ENCODE data around the gene SARDH. TPM values are rescaled to one million over a fixed set of nuclear protein-coding genes. Genes with fewer than 3 reads are reported as not detected.

The SARDH gene
- total RNA-seq, 1 experiment from 2014 or later = not detected

DNA sequence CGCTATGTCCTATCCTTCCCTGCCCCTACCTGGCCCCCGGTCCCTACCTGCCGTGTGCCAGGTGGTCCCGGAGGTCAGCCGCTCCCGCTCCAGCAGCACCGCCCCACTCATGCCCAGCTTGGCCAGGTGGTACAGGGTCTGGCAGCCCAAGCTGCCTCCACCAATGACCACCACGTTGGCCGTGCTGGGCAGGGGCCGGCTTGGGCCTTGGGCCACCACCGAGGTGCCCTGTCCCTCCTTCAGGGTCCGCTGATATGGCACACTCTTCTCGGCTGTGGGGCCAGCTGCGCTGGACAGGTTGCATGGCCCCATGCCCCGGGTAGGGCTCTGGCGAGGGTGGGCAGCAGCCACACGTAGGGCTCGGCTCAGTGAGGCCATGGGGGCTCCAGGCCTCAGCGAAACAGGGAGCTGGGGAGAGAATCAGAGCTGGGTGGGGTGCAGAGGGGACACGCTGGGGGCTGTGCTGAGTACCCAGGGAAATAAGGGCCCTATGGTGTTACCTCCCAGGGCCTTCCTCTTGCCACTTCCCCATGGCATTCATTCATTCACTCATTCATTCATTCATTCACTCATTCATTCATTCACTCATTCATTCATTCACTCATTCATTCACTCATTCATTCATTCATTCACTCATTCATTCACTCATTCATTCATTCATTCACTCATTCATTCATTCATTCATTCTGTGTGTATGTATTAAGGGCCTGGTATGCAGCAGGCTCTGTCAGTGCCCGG is 4.2 kb downstream of the SARDH start:
- no peak for DNase-seq
- intact Hi-C loops (cut with micrococcal nuclease; ENCODE audit: unreplicated experiment) = no loop called here
- TF ChIP-seq, protein P1, sequence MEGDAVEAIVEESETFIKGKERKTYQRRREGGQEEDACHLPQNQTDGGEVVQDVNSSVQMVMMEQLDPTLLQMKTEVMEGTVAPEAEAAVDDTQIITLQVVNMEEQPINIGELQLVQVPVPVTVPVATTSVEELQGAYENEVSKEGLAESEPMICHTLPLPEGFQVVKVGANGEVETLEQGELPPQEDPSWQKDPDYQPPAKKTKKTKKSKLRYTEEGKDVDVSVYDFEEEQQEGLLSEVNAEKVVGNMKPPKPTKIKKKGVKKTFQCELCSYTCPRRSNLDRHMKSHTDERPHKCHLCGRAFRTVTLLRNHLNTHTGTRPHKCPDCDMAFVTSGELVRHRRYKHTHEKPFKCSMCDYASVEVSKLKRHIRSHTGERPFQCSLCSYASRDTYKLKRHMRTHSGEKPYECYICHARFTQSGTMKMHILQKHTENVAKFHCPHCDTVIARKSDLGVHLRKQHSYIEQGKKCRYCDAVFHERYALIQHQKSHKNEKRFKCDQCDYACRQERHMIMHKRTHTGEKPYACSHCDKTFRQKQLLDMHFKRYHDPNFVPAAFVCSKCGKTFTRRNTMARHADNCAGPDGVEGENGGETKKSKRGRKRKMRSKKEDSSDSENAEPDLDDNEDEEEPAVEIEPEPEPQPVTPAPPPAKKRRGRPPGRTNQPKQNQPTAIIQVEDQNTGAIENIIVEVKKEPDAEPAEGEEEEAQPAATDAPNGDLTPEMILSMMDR (IDR thresholded peaks at IDR 0.05; ENCODE audit: unreplicated experiment) = no peak
- CTCF ChIA-PET = interaction anchor here (0.9 kb wide), 1 partner anchor 9 kb away, joined by 3 read pairs; no protein-coding TSS in a partner anchor
- Mint-ChIP-seq H3K9me3 (ENCODE audit: low read depth, unreplicated experiment) (no peaks in the 10 kb centered on the region), H3K4me1 (ENCODE audit: low read depth, unreplicated experiment) (no peaks in the 10 kb centered on the region), H3K4me3 (ENCODE audit: low read depth, unreplicated experiment) (no peak overlapping the region), H3K27ac (ENCODE audit: unreplicated experiment) (no peak overlapping the region), H3K27me3 (ENCODE audit: unreplicated experiment) (peaks cover 42% of the 10 kb centered on the region), H3K36me3 (ENCODE audit: insufficient read depth, unreplicated experiment) (peaks cover 3% of the 10 kb centered on the region)
- BruUV-seq (replicated peaks) = no TSS peak

DNA sequence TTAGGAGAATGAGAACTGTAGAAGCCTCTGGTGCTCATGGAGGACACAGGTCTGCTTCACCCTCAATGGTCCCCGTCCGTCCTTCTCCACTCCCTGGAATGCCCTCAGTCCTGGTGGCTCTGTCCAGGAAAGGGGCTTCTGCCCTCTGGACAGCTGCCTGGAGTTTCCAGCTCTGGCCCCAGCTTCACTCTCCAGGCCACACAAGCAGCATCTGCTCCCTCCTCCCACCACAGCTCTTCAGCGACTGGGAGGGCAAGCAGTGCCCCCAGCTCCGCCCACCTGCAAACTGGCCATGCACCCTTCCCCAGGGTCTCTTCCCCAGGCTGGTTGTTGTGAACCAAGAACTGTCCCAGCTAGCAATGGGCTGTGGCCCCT is 4.7 kb downstream of the SARDH start:
- BruUV-seq (replicated peaks) = no TSS peak
- Mint-ChIP-seq H3K27ac (ENCODE audit: unreplicated experiment) (no peak overlapping the region), H3K9me3 (ENCODE audit: low read depth, unreplicated experiment) (no peaks in the 10 kb centered on the region), H3K4me1 (ENCODE audit: low read depth, unreplicated experiment) (no peaks in the 10 kb centered on the region), H3K27me3 (ENCODE audit: unreplicated experiment) (peaks cover 48% of the 10 kb centered on the region), H3K36me3 (ENCODE audit: insufficient read depth, unreplicated experiment) (peaks cover 3% of the 10 kb centered on the region), H3K4me3 (ENCODE audit: low read depth, unreplicated experiment) (no peak overlapping the region)
- CTCF ChIA-PET = interaction anchor here (0.9 kb wide), 1 partner anchor 10 kb away, joined by 3 read pairs; no protein-coding TSS in a partner anchor
- DNase-seq = no peak
- intact Hi-C loops (cut with micrococcal nuclease; ENCODE audit: unreplicated experiment) = no loop called here
- TF ChIP-seq, protein P1 (IDR thresholded peaks at IDR 0.05; ENCODE audit: unreplicated experiment) = no peak

DNA sequence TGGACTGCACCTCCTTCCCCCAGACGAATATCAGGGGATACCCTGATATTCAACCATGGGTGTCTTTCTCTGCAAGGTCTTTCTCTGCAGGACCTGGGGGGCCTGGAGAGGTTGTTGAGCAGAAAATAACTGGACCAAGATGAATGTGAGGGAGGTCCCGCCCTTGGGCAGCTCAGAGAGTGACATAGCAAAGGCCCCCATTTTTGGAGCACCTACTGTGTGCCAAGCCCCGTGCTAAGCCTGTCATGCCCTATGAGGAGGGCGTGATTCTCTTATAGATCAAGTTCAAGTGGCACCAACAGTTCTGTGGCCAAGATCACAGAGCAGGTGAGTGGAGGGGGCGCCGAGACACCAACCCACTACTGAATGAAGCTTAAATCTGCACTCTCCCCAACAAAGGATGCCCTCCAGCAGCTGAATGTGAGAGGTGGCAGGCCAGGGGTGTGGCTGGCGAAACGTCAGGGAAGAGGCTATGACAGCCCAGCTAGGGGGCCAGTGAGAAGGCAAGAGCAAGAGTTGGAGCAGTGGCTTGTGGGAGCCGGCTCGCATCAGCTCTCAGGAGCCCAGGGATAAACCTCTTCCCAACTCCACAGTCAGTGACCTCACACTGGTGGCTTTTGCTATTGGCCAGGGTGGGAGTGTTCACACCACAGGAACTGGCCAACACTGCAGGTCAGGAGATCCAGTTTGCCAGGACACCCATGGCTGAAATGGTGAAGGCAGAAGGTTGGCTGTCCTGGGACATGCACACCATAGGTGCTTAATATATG is 5.3 kb downstream of the SARDH start:
- intact Hi-C loops (cut with micrococcal nuclease; ENCODE audit: unreplicated experiment) = no loop called here
- TF ChIP-seq, protein P1 (IDR thresholded peaks at IDR 0.05; ENCODE audit: unreplicated experiment) = no peak
- CTCF ChIA-PET = interaction anchor here (0.9 to 1.2 kb wide), 2 partner anchors 10 kb away, joined by 3 read pairs; no protein-coding TSS in a partner anchor
- Mint-ChIP-seq H3K27me3 (ENCODE audit: unreplicated experiment) (peaks cover 53% of the 10 kb centered on the region), H3K4me1 (ENCODE audit: low read depth, unreplicated experiment) (no peaks in the 10 kb centered on the region), H3K27ac (ENCODE audit: unreplicated experiment) (no peak overlapping the region), H3K4me3 (ENCODE audit: low read depth, unreplicated experiment) (no peak overlapping the region), H3K9me3 (ENCODE audit: low read depth, unreplicated experiment) (no peaks in the 10 kb centered on the region), H3K36me3 (ENCODE audit: insufficient read depth, unreplicated experiment) (peaks cover 3% of the 10 kb centered on the region)
- no TSS peak for BruUV-seq (replicated peaks)
- no peak for DNase-seq

DNA sequence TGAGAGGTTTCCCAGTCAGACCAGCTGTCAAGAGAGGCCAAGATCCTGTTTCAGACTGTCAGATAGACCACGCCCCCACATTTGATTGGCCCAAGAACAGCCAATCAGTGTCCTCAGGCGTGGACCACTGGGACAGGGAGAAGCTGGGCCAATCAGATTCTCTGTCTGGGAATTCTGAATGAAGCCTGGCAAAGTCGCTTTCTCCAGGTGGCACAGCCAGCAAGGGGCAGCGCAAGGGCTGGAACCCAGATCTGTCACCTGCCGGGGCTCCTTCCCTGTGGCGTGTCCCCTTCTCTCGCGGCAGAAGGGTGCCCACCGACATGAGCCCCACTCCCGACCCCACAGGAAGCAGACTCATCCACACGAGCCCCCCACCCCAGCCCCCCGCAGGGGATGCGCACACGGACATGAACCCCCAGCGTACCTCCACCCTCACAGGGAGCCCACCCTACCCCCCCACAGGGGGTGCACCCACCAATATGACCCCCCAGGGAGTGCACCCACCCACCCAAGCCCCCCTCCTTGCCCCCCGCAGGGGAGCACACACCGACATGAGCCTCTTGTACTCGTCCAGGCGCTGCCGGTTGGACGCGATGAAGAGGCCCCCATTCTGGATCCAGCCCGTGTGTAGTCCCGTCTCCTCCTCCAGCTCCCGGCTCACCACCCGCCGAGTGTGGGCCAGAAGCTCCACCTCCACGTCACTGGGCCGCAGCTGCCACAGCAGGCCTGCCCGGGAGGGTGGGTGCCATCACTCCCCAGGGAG is 6.1 kb downstream of the SARDH start:
- Mint-ChIP-seq H3K9me3 (ENCODE audit: low read depth, unreplicated experiment) (no peaks in the 10 kb centered on the region), H3K36me3 (ENCODE audit: insufficient read depth, unreplicated experiment) (peaks cover 3% of the 10 kb centered on the region), H3K4me1 (ENCODE audit: low read depth, unreplicated experiment) (no peaks in the 10 kb centered on the region), H3K27me3 (ENCODE audit: unreplicated experiment) (peaks cover 57% of the 10 kb centered on the region), H3K27ac (ENCODE audit: unreplicated experiment) (no peak overlapping the region), H3K4me3 (ENCODE audit: low read depth, unreplicated experiment) (no peak overlapping the region)
- CTCF ChIA-PET = interaction anchor here (1.2 kb wide), 1 partner anchor 11 kb away, joined by 3 read pairs; no protein-coding TSS in a partner anchor
- no peak for DNase-seq
- BruUV-seq (replicated peaks) = no TSS peak
- TF ChIP-seq, protein P1 (IDR thresholded peaks at IDR 0.05; ENCODE audit: unreplicated experiment) = no peak
- intact Hi-C loops (cut with micrococcal nuclease; ENCODE audit: unreplicated experiment) = no loop called here
